Medulla oblongata (tissue), 1 donor: ENCODE data around the gene RTP4.

Experiments used
- DNase-seq: peaks from one replicate; pipeline ENCODE4 v3.0.0-alpha.2; 2015; ENCODE audit errors: extremely low spot score

Gene RTP4, protein sequence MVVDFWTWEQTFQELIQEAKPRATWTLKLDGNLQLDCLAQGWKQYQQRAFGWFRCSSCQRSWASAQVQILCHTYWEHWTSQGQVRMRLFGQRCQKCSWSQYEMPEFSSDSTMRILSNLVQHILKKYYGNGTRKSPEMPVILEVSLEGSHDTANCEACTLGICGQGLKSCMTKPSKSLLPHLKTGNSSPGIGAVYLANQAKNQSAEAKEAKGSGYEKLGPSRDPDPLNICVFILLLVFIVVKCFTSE

DNA sequence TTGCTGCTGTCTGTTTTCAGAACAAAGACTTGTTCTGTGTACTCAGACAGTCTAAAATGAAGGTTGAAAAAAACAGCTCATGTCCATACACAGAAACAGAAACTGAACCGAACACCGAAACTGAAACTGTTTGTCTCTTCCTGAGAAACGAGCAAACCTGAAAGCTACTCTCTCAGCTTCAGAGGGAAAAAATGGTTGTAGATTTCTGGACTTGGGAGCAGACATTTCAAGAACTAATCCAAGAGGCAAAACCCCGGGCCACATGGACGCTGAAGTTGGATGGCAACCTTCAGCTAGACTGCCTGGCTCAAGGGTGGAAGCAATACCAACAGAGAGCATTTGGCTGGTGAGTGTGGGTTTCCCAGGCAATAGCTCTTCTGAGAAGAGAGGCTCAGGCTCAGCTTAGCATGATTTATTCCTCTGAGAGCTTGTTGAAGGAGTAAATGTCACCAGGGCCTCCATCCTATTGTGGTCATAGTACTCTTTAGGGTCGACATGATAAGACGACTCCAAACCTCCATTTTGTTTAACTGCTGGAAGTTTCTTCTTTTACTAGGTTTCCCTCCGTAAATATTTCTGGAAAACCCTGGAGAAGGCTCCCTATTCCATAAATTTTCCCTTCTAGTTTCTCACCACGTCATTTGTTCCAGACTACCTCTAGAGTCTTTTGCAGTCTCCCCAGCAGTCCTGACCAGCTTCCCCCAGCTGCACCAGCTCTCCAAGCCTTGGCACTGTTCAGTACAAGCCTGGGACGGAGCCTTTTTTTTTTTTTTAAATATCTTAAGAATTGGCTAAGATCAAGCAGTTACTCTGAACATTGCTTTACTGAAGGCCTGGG, at the start of gene RTP4:
Gene RTP4 (plus strand): TSS at position 135 of the 838 bp plus-strand sequence. CDS start 57 bp downstream, at position 192.
- peak; percentile 90 for DNase-seq

- DNase-seq, result peak; percentile 77
Measured at GRCh38 chr3:187318819-187319616, 49.2 kb upstream of the RTP4 start.

- DNase-seq, result peak; percentile 92
Measured at GRCh38 chr3:187319699-187320302, 48.4 kb upstream of the RTP4 start.

GRCh38 chr3:187321766-187322165, 46.4 kb upstream of the RTP4 start:
- DNase-seq, result no peak

- DNase-seq, result no peak
Measured at GRCh38 chr3:187322291-187322690, 45.9 kb upstream of the RTP4 start.

- no peak for DNase-seq
Measured at GRCh38 chr3:187323091-187323490, 45.1 kb upstream of the RTP4 start.

GRCh38 chr3:187325632-187326031, 42.6 kb upstream of the RTP4 start:
- no peak for DNase-seq

- no peak for DNase-seq
Measured at GRCh38 chr3:187327845-187328244, 40.3 kb upstream of the RTP4 start.

GRCh38 chr3:187328691-187329090, 39.5 kb upstream of the RTP4 start:
- DNase-seq, result no peak

DNA sequence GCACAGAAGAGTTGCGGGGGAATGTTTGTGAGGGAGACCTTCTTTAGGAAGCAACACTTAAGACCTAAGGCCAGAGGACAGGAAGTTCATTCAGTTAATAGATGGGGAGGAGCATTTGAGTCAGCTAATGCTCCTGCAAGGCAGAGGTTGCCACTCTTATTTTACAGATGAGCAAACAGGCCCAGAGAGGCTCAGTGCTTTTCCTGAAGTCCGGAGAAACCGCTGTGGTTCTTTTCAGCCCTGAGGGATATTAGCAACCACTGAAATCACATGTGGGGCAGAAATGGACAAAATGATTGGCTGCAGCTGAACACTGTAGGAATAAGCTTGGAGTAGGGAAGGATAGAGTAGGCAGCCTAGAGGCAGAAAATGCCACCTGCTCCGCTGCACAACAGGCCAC, 33.3 kb upstream of the RTP4 start:
- DNase-seq, result no peak

GRCh38 chr3:187336322-187336721, 31.9 kb upstream of the RTP4 start:
- no peak for DNase-seq

GRCh38 chr3:187340578-187340977, 27.6 kb upstream of the RTP4 start:
- DNase-seq, result no peak

DNA sequence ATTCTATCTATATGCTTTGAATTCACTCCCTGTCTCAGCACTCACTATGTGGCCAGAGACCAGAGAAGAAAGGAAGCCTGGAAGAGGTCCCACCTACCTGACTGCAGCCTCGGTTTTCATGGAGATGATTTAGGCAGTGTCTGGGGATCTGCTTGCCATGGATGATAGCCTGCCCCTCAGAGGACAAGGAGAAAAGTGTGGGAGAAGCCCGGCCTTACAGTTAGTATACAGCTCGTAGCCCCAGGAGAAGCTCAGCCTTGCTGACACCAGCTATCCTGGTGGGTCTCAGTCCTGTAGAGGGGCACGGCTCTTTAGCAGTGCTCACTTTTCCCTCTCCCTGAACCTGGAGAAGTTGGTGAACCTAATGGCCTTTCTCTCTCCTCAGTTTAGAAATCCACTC, 25.9 kb upstream of the RTP4 start:
- no peak for DNase-seq

GRCh38 chr3:187343670-187344069, 24.5 kb upstream of the RTP4 start:
- no peak for DNase-seq

GRCh38 chr3:187352581-187353575, 15.3 kb upstream of the RTP4 start:
- no peak for DNase-seq

DNA sequence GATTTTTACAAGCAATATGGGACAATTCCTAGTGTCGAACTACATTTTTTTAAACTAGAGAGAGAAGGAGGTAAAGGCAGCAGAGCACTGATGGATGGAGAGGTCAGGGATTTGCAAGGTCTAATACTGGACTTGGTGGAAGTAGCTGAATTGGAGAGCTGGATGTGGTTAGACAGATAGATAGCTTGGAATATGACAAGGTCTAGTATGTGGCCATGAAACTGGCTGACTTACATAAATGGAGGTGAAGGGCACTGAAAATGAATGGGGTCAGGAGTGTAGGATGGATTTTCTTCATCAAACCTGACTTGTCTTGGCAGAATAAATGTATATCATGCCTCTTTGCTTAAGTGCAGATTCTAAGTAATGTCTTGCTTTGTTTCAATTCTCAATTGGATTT, 10.1 kb upstream of the RTP4 start:
- no peak for DNase-seq

DNA sequence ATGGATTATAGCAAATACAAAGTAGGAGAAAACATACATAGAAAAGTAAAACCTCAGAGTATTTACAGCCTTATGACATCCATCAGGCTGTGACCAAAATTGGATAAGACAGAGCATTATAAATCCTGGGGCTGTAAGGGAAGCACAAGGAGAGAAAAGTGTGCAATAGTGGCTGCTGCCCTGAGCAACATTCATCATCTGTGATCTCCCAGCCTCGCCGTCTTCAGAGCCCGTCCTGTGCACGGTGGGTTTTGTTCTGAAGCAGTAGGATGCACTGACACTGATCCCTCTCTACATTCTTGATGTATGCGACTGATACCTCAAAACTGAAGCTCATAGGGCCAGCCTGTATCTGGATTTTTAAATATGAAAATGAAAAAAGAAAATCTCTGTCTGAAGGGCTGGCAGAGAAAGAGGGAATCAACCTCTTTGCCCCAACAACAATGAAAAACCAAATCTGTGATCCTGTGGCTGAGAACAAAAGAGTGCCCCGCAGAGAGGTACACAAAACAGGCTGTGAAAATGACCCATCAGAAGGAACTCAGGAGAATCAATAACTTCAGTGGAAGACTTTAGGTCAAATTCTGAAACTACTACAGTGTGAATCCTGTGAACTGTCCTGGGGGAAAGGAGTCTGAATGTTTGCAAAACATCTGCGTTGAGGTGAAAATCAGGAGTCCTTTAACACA, 8.2 kb upstream of the RTP4 start:
- no peak for DNase-seq

GRCh38 chr3:187360596-187360995, 7.6 kb upstream of the RTP4 start:
- DNase-seq, result peak; percentile 46

GRCh38 chr3:187361835-187362234, 6.3 kb upstream of the RTP4 start:
- DNase-seq, result peak; percentile 5

DNA sequence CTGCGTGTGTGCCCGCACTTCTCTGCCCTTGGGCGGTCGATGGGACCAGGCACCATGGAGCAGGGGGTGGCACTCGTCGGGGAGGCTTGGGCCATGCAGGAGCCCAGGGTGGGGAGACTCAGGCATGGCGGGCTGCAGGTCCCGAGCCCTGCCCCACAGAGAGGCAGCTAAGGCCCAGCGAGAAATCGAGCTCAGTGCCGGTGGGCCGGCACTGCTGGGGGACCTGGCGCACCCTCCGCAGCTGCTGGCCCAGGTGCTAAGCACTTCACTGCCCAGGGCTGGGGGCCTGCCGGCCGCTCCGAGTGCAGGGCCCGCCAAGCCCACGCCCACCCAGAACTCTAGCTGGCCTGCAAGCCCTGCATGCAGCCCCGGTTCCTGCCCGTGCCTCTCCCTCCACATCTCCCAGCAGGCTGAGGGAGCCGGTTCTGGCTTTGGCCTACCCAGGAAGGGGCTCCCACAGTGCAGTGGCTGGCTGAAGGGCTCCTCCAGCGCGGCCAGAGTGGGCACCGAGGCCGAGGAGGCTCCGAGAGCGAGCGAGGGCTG, 553 bp upstream of the RTP4 start:
- no peak for DNase-seq
